GM18519 (cell line): Measurements from ENCODE around the gene COMTD1.
"Not testable (repeated sequence)": the region's sequence is repeated elsewhere in the genome, so short reads cannot be mapped to it uniquely, and the experiment has no call there.

ENCODE experiments used
- ATAC-seq: cut with Tn5 transposase; IDR thresholded peaks from one replicate; pipeline ENCODE4 v1.9.1; 2021; ENCODE audit warnings: mild to moderate bottlenecking, moderate library complexity; ENCODE audit not compliant: unreplicated experiment, low FRiP score

The COMTD1 gene

DNA sequence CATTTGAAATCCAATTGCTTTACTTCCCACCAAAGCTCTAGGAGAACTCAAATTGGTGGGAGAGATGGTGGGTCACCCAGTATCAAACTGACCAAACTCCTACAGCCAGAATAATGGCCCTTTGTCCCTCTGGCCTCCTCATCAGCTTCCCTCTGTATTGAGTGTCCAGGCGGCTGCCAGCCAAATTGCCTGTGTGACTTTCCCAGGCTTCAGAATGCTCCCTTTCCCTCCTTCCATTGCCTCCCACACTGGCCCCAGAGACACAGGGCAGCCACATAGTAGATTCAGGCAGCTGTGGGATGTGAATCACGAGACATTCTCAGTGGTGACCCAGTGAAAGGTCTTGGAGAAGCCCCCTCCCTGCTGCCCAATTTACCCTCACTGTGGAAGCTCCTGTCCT lies 37.9 kb downstream of the COMTD1 start:
- ATAC-seq = no peak

GRCh38 chr10:75197066-75197465 lies 38.7 kb downstream of the COMTD1 start:
- no peak for ATAC-seq

GRCh38 chr10:75195035-75195763 lies 40.6 kb downstream of the COMTD1 start:
- ATAC-seq = no peak

- not testable (repeated sequence) for ATAC-seq
Observed at GRCh38 chr10:75194625-75195024, 41.1 kb downstream of the COMTD1 start.

- ATAC-seq = no peak
Observed at GRCh38 chr10:75191821-75192568, 43.8 kb downstream of the COMTD1 start.

- no peak for ATAC-seq
Observed at GRCh38 chr10:75189266-75190096, 46.3 kb downstream of the COMTD1 start.

DNA sequence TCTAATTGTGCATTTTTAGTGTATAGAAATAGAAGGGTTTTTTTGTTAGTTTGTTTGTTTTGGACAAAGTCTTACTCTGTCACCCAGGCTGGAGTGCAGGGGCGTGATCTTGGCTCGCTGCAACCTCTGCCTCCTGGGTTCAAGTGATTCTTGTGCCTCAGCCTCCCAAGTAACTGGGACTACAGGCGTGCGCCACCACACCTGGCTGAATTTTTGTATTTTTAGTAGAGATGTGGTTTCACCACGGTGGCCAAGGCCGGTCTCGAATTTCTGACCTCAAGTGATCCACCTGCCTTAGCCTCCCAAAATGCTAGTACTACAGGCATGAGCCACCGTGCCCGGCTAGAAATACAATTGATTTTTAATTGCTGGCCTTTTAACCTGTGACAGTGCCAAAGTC lies 47.2 kb downstream of the COMTD1 start:
- not testable (repeated sequence) for ATAC-seq

DNA sequence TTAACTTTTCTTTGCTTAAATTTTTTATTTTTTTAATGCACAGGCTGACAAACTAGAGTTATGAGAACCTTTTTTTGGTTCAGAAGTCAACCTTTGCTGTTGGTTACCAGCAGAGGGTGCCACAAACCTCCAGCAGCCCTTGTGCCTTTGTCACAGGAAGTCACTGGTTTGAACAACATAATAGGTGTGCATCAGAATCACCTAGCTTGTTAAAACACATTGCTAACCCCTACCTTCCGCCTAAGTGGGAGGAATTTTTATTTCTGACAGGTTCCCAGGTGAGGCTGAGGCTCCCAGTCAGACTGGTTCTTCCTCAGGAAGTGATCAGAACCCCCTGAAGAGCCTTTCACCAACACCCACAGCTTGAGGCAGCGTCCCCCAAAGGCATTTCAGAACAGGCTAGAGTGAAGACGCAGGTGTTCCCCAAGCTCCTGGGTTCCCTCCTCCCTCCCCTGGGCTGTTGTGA lies 47.8 kb downstream of the COMTD1 start:
- no peak for ATAC-seq

- no peak for ATAC-seq
Observed at GRCh38 chr10:75186310-75186709, 49.4 kb downstream of the COMTD1 start.
